ENCODE data around the gene FGD4.
A peak's percentile ranks its signal among the peaks of the same experiment; 100 is the strongest.

Gene FGD4

GRCh38 chr12:32641287-32641901 is 242.0 kb downstream of the FGD4 start:
- H3K9me3 Mint-ChIP-seq = no peaks in the 10 kb centered on the region
- H3K36me3 Mint-ChIP-seq = peaks cover 7% of the 10 kb centered on the region
- no peak overlapping the region for H3K27ac Mint-ChIP-seq
- ATAC-seq = no peak
- H3K4me3 Mint-ChIP-seq = no peak overlapping the region
- no peaks in the 10 kb centered on the region for H3K4me1 Mint-ChIP-seq
- H3K27me3 Mint-ChIP-seq = no peaks in the 10 kb centered on the region

DNA sequence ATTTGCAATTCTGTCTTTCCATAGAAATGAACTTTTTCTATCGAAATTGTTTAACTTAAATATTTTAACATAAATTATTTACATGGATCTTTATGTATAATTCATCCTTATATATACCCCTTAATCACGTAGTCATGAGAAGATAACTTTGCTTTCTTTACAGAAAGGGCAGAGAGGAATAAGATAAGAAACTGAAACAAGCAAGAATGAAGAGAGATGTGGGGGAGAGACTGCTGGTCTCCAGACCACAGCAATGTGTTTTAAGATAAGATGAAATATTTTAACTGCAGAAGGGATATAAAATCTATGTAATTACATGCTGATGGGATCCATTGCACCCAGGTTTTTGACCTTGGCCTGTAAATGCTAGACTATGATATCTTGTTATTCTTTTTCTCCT is 245.1 kb downstream of the FGD4 start:
- Mint-ChIP-seq H3K27me3 (no peaks in the 10 kb centered on the region), H3K9me3 (no peaks in the 10 kb centered on the region), H3K27ac (no peak overlapping the region), H3K36me3 (no peaks in the 10 kb centered on the region), H3K4me3 (no peak overlapping the region), H3K4me1 (no peaks in the 10 kb centered on the region)
- ATAC-seq = no peak

GRCh38 chr12:32647275-32647674 is 247.9 kb downstream of the FGD4 start:
- Mint-ChIP-seq H3K4me1 (no peaks in the 10 kb centered on the region), H3K4me3 (no peak overlapping the region), H3K9me3 (no peaks in the 10 kb centered on the region), H3K36me3 (no peaks in the 10 kb centered on the region), H3K27me3 (no peaks in the 10 kb centered on the region), H3K27ac (no peak overlapping the region)
- ATAC-seq = no peak

DNA sequence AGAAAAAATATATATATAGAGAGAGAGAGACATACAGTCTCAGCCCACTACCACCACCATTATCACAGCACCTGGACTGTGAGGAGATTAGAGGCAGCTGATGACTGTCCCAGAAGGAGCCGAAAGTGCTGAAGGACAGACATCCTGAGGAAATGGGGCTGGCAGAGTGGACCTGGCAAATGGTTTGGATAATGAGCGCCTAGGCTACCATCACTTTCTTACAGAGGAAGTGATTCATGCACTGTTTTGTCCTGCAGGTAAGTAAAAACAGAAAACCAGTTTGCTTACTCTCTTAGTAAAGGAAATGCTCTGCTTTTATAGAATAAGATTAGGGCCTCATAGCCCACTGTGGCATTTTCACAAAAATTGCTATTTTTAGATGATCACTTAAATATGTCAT is 251.2 kb downstream of the FGD4 start:
- no peak overlapping the region for H3K4me3 Mint-ChIP-seq
- no peaks in the 10 kb centered on the region for H3K4me1 Mint-ChIP-seq
- no peaks in the 10 kb centered on the region for H3K36me3 Mint-ChIP-seq
- H3K27me3 Mint-ChIP-seq = no peaks in the 10 kb centered on the region
- no peaks in the 10 kb centered on the region for H3K9me3 Mint-ChIP-seq
- ATAC-seq = no peak
- H3K27ac Mint-ChIP-seq = no peak overlapping the region

DNA sequence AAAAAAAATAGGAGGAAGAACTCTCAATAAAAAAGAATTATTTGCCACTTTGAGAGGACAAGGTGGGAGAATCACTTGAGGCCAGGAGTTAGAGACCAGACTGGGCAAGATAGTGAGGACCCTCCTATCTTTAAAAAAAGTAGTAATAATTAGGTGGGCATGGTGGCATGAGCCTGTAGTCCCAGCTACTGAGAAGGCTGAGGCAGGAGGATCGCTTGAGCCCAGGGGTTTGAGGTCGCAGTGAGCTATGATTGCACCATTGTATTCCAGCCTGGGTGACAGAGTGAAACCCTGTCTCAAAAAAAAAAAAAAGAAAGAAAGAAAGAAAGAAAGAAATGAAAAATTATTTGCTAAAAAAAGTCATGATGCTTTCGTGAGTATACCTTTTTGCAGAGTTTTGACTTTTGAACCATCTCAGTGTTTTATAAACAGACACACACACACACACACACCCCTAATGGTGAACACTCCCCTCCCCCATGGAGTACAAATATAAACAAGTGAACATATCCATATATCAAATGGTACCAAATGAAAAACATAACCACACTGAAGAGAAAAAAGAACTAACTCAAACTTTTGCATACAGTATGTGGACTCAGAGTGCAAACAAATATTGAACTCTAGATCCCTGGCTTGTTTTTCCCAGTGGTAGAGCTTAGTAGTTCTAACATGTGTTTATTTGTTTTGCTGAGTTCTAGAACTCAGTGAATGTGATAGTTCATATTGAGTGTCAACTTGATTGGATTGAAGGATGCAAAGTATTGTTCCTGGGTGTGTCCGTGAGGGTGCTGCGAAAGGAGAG is 252.0 kb downstream of the FGD4 start:
- H3K9me3 Mint-ChIP-seq = no peaks in the 10 kb centered on the region
- ATAC-seq = no peak
- no peak overlapping the region for H3K27ac Mint-ChIP-seq
- no peaks in the 10 kb centered on the region for H3K36me3 Mint-ChIP-seq
- no peaks in the 10 kb centered on the region for H3K4me1 Mint-ChIP-seq
- H3K27me3 Mint-ChIP-seq = no peaks in the 10 kb centered on the region
- H3K4me3 Mint-ChIP-seq = no peak overlapping the region

DNA sequence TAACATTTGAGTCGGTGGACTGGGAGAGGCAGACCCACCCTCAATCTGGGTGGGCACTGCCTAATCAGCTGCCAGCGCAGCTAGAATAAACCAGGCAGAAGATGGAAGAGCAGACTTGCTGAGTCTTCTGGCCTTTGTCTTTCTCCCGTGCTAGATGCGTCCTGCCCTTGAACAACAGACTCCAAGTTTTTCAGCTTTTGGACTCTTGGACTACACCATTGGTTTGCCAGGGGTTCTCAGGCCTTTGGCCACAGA is 252.5 kb downstream of the FGD4 start:
- no peak overlapping the region for H3K4me3 Mint-ChIP-seq
- ATAC-seq = no peak
- H3K36me3 Mint-ChIP-seq = no peaks in the 10 kb centered on the region
- H3K9me3 Mint-ChIP-seq = no peaks in the 10 kb centered on the region
- H3K27ac Mint-ChIP-seq = no peak overlapping the region
- no peaks in the 10 kb centered on the region for H3K27me3 Mint-ChIP-seq
- H3K4me1 Mint-ChIP-seq = no peaks in the 10 kb centered on the region

DNA sequence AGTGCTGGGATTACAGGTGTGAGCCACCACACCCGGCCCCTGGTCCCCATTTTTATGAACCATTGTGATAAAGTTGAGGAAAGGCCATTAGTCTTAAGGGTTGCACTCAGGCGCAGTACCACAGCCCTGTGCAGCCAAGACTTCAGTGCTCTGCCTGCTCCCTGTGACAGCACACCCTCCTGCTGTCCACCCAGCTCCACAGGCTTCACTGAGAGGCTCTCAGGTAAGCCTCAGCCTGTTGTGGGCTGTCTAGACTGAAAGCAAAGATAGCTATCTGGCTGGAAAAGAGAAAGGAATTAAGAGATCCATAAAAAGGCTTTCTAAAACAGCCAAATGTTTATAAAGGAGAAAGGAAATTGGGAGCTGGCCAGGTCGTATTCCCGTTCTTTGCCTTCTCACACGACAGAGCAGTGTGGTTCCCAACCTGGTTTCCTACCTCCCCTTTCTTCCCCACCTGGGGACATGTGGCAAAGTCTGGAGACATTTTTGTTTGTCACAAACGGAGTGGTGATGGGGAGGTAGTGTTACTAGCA is 260.6 kb downstream of the FGD4 start:
- no peaks in the 10 kb centered on the region for H3K36me3 Mint-ChIP-seq
- no peak for ATAC-seq
- no peak overlapping the region for H3K4me3 Mint-ChIP-seq
- no peak overlapping the region for H3K27ac Mint-ChIP-seq
- H3K27me3 Mint-ChIP-seq = no peaks in the 10 kb centered on the region
- H3K4me1 Mint-ChIP-seq = no peaks in the 10 kb centered on the region
- H3K9me3 Mint-ChIP-seq = no peaks in the 10 kb centered on the region

- Mint-ChIP-seq H3K27me3 (no peaks in the 10 kb centered on the region), H3K4me3 (no peak overlapping the region), H3K4me1 (no peaks in the 10 kb centered on the region), H3K27ac (no peak overlapping the region), H3K9me3 (no peaks in the 10 kb centered on the region), H3K36me3 (no peaks in the 10 kb centered on the region)
- ATAC-seq = no peak
Measured at GRCh38 chr12:32661706-32662105, 262.3 kb downstream of the FGD4 start.

GRCh38 chr12:32662665-32663064 is 263.3 kb downstream of the FGD4 start:
- no peaks in the 10 kb centered on the region for H3K9me3 Mint-ChIP-seq
- ATAC-seq = no peak
- no peaks in the 10 kb centered on the region for H3K36me3 Mint-ChIP-seq
- no peak overlapping the region for H3K4me3 Mint-ChIP-seq
- no peaks in the 10 kb centered on the region for H3K4me1 Mint-ChIP-seq
- H3K27me3 Mint-ChIP-seq = no peaks in the 10 kb centered on the region
- no peak overlapping the region for H3K27ac Mint-ChIP-seq

GRCh38 chr12:32666018-32666417 is 266.7 kb downstream of the FGD4 start:
- H3K4me3 Mint-ChIP-seq = no peak overlapping the region
- H3K27me3 Mint-ChIP-seq = no peaks in the 10 kb centered on the region
- H3K27ac Mint-ChIP-seq = no peak overlapping the region
- H3K9me3 Mint-ChIP-seq = peaks cover 9% of the 10 kb centered on the region
- H3K36me3 Mint-ChIP-seq = no peaks in the 10 kb centered on the region
- ATAC-seq = no peak
- no peaks in the 10 kb centered on the region for H3K4me1 Mint-ChIP-seq

DNA sequence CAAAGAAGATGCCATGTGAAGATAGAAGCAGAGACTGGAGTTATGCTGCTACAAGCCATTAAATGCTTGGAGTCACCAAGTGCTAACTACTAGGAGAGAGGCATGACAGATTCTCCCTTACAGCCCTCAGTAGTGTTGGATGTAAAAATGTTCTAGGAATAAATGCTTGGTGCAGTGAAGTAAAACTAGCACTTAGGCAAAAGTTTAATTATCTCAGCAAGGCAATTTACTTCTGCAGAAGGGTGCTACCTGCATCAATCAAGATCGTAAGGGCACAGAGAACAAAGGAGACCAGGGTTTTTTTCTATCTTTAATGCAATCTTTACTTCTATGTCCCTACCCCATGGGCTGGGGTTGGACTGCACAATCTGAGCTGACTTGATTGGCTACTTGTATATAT is 270.2 kb downstream of the FGD4 start:
- H3K27me3 Mint-ChIP-seq = no peaks in the 10 kb centered on the region
- ATAC-seq = no peak
- no peak overlapping the region for H3K27ac Mint-ChIP-seq
- peaks cover 7% of the 10 kb centered on the region for H3K4me1 Mint-ChIP-seq
- H3K36me3 Mint-ChIP-seq = no peaks in the 10 kb centered on the region
- peaks cover 9% of the 10 kb centered on the region for H3K9me3 Mint-ChIP-seq
- no peak overlapping the region for H3K4me3 Mint-ChIP-seq

- H3K4me3 Mint-ChIP-seq = no peak overlapping the region
- no peaks in the 10 kb centered on the region for H3K27me3 Mint-ChIP-seq
- H3K27ac Mint-ChIP-seq = no peak overlapping the region
- peaks cover 15% of the 10 kb centered on the region for H3K4me1 Mint-ChIP-seq
- no peak for ATAC-seq
- no peaks in the 10 kb centered on the region for H3K36me3 Mint-ChIP-seq
- H3K9me3 Mint-ChIP-seq = peaks cover 9% of the 10 kb centered on the region
Measured at GRCh38 chr12:32671930-32672780, 272.8 kb downstream of the FGD4 start.

DNA sequence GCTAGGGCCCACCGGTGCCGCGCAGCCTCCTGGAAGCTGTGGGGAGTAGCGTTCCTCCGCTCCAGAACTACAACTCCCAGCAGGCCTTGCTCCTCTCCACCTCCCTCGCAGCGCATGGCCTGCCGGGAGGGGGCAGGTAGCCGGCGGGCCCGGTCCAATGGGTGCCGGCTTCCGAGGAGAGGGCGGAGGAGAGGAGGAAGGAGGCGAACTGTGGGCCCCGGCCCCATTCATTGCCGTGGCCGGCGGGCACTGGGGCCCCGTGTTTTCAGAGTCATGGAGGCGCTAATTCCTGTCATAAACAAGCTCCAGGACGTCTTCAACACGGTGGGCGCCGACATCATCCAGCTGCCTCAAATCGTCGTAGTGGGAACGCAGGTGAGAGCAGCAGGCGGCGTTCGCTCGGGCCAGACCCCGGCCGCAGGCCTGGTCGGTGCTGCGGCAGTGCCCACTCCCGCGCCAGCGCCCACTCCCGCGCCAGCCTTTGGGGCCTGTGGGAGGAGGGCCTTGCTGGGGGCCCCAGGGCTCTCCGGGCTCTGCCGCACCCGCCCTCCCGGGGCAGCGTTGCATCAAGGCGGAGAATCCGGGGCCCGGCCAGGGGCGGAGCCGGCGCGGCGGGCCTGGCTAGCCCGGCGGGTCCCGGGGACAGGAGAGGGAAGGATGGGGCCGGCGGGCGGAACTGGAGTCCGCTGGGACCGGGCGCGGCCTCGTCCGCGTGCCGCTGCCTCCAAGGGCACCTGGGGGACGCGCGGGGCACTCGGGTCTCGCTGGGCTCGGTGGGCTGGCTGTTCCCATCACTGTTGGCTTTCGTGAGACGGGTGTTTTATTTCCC is 279.9 kb downstream of the FGD4 start, which contains the start of gene DNM1L:
TSS of gene DNM1L (plus strand) at position 211 of the 829 bp plus-strand sequence. CDS start at position 274, 63 bp downstream.
- no peaks in the 10 kb centered on the region for H3K9me3 Mint-ChIP-seq
- H3K4me3 Mint-ChIP-seq = peak within 1 kb of the TSS; percentile 83
- H3K36me3 Mint-ChIP-seq = no peaks in the 10 kb centered on the region
- H3K4me1 Mint-ChIP-seq = peaks cover 47% of the 10 kb centered on the region
- H3K27me3 Mint-ChIP-seq = no peaks in the 10 kb centered on the region
- peak; percentile 99 for ATAC-seq
- peak within 1 kb of the TSS; percentile 74 for H3K27ac Mint-ChIP-seq

DNA sequence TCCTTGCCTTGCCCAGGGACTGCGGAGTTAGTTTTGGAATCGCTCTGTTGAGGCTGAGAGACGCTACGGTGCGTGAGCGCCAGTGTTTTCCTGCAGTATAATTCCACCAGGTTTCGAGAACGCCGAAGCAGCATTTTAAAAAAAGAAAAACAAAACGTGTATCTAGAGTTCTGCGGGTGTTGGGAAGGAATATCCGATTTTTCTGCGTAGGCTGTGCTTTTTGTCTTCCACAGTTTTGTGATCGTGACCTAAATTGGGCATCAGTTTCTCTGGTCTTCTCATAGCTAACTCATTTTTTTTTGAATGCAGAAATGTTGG is 280.5 kb downstream of the FGD4 start:
- no peaks in the 10 kb centered on the region for H3K27me3 Mint-ChIP-seq
- peak overlapping the region; percentile 74 for H3K27ac Mint-ChIP-seq
- no peaks in the 10 kb centered on the region for H3K9me3 Mint-ChIP-seq
- H3K4me3 Mint-ChIP-seq = peak overlapping the region; percentile 83
- H3K4me1 Mint-ChIP-seq = peaks cover 42% of the 10 kb centered on the region
- ATAC-seq = no peak
- peaks cover 2% of the 10 kb centered on the region for H3K36me3 Mint-ChIP-seq

DNA sequence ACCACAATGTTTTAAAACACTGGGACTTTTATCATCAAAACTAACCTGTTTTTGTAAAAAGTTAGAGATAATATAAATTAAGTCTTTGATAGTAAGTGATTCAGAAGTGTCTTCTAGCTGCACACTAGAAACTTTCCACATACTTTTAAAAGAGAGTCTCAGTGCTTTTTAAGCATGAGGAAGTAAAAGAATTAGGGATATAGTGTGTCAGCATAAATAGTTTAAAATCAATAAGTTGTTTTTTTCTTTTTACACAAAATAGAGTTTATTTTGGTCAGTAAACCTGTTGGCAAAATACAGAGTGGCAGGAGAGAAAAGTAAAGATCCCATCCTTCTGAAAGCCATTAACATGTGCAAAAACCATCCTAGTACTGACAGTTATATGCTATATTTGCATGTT is 281.4 kb downstream of the FGD4 start:
- H3K27ac Mint-ChIP-seq = no peak overlapping the region
- no peaks in the 10 kb centered on the region for H3K27me3 Mint-ChIP-seq
- H3K4me1 Mint-ChIP-seq = peaks cover 37% of the 10 kb centered on the region
- peak overlapping the region; percentile 83 for H3K4me3 Mint-ChIP-seq
- H3K36me3 Mint-ChIP-seq = peaks cover 11% of the 10 kb centered on the region
- no peaks in the 10 kb centered on the region for H3K9me3 Mint-ChIP-seq
- no peak for ATAC-seq
